Upper lobe of left lung (tissue), 4 donors: ENCODE measurements around the gene METTL22.

Experiments
- CTCF ChIP-seq, 6 experiments: fragments of 450-650 bp in 4 of 6; fragments of 200-600 bp in 2 of 6; sonication (generic) in 2 of 6; IDR thresholded peaks; one replicate each; pipeline ENCODE4 v1.5.1; 2016 to 2019; ENCODE audit warnings: antibody characterized with exemption in 6 of 6
- EP300 ChIP-seq, 4 donors: sonication (generic); formaldehyde crosslinking; IDR thresholded peaks; one replicate each; pipeline ENCODE4 v1.5.1; 2017; ENCODE audit warnings: antibody characterized with exemption in 4 of 4, control low read depth in 2 of 4
- POLR2A ChIP-seq, 4 donors: fragments of 450-650 bp; IDR thresholded peaks; one replicate each; pipeline ENCODE4 v1.5.1; 2016 to 2017; ENCODE audit warnings: antibody characterized with exemption in 4 of 4, mild to moderate bottlenecking in 2 of 4

DNA sequence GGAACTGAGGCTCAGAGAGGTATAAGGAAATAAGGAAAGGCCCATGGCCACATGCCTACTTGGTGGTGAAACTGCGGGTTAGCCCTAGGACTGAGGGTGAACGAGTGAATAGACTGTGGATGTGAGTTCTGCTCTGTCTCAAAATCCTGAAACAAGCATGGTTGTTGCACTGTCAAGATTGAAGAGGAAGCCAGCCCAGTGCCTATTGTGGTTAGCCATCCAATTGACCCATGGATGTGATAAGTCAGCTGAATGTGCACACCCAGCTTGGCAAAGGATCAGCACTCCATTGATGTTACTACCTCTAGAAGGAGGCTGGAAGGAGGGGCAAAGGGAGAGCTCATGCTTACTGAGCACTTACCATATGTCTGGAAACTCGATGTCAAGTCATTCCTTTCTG is 35.6 kb upstream of the METTL22 start:
- TF ChIP-seq CTCF (IDR thresholded peaks at IDR 0.05): no peak
- no peak for TF ChIP-seq EP300 (IDR thresholded peaks at IDR 0.05)
- no peak for TF ChIP-seq POLR2A (IDR thresholded peaks at IDR 0.05)
